HL-60 (cell line): ENCODE measurements around the gene SIX2.

Source experiments
- DNase-seq, 2 experiments: peaks; one replicate each; pipeline ENCODE4 v3.0.0-alpha.2; 2010 to 2020; ENCODE audit warnings: low read depth in 1 of 2, low spot score in 1 of 2
- H3K27ac ChIP-seq: fragments of 250-450 bp; sonication (Bioruptor Pico); replicated peaks from 2 replicates; pipeline ENCODE4 v1.5.1; 2020; ENCODE audit warnings: mild to moderate bottlenecking, moderate library complexity
- H3K27me3 ChIP-seq: fragments of 250-450 bp; sonication (Bioruptor Pico); 2 replicates; pipeline ENCODE4 v1.5.1; 2021; ENCODE audit warnings: mild to moderate bottlenecking, moderate library complexity; ENCODE audit not compliant: insufficient read depth, poor library complexity, severe bottlenecking
- H3K4me3 ChIP-seq: replicated peaks from 2 replicates; pipeline ENCODE4 v1.5.1; 2011; ENCODE audit warnings: mild to moderate bottlenecking, control low read depth, low read length; ENCODE audit not compliant: insufficient read depth
- GABPA ChIP-seq: IDR thresholded peaks from 2 replicates; pipeline ENCODE4 v1.6.1; 2012; ENCODE audit warnings: low read depth
- POLR2AphosphoS5 ChIP-seq: IDR thresholded peaks from 2 replicates; pipeline ENCODE4 v1.6.1; 2012; ENCODE audit warnings: low read depth
- SPI1 ChIP-seq: IDR thresholded peaks from 2 replicates; pipeline ENCODE4 v1.6.1; 2012; ENCODE audit warnings: low read depth, mild to moderate bottlenecking, borderline replicate concordance
- TF ChIP-seq, protein P1 (sequence below): IDR thresholded peaks from 2 replicates; pipeline ENCODE4 v1.6.1; 2012; ENCODE audit warnings: low read depth; ENCODE audit not compliant: insufficient replicate concordance
- TF ChIP-seq, protein P2 (sequence below): IDR thresholded peaks from one replicate; pipeline ENCODE4 v1.5.1; 2011; ENCODE audit warnings: low read length, control low read depth, inconsistent platforms; ENCODE audit not compliant: insufficient read depth

SIX2 gene

DNA sequence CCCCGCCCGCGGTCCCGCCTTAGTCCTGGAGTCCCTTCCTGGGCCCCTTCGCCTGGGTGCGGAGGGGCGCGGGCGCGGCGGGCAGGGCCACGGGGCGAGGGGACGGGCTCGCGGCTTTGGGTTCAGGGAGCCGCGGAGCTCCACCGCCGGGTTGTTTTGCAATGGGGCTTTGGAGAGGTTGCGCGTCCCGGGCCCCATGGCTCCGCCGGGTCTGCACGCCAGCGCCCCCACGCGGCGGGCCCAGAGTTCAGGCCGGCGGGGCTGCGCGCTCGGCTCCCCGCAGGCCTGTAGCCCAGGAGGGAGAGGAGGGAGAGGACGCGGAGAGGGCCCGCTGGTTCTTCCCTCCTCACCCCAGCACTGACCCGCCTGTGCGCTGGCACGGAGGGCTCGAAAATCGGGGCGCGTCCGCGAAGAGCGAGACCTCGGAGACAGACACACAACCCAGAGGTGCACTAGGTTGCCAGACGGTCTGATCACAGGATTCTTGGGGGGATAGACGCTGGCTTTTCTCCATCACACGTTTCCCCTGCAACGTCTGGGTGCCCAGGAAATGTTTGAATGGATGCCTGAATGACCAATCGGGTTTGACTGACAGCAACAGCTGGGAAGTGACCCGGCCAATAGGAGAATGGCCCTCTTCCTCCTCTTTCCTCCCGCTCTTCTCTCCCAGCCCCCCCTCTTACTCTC lies 4.9 kb upstream of the SIX2 start:
- peaks cover 54% of the 10 kb centered on the region for H3K27me3 ChIP-seq
- no peak overlapping the region for H3K4me3 ChIP-seq
- peak in 1 of 2 experiments; percentile 23 for DNase-seq
- no peak overlapping the region for H3K27ac ChIP-seq
- TF ChIP-seq POLR2AphosphoS5 (no peak), SPI1 (no peak), GABPA (no peak)
- TF ChIP-seq, protein P1, sequence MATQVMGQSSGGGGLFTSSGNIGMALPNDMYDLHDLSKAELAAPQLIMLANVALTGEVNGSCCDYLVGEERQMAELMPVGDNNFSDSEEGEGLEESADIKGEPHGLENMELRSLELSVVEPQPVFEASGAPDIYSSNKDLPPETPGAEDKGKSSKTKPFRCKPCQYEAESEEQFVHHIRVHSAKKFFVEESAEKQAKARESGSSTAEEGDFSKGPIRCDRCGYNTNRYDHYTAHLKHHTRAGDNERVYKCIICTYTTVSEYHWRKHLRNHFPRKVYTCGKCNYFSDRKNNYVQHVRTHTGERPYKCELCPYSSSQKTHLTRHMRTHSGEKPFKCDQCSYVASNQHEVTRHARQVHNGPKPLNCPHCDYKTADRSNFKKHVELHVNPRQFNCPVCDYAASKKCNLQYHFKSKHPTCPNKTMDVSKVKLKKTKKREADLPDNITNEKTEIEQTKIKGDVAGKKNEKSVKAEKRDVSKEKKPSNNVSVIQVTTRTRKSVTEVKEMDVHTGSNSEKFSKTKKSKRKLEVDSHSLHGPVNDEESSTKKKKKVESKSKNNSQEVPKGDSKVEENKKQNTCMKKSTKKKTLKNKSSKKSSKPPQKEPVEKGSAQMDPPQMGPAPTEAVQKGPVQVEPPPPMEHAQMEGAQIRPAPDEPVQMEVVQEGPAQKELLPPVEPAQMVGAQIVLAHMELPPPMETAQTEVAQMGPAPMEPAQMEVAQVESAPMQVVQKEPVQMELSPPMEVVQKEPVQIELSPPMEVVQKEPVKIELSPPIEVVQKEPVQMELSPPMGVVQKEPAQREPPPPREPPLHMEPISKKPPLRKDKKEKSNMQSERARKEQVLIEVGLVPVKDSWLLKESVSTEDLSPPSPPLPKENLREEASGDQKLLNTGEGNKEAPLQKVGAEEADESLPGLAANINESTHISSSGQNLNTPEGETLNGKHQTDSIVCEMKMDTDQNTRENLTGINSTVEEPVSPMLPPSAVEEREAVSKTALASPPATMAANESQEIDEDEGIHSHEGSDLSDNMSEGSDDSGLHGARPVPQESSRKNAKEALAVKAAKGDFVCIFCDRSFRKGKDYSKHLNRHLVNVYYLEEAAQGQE, result no peak
- TF ChIP-seq, protein P2, sequence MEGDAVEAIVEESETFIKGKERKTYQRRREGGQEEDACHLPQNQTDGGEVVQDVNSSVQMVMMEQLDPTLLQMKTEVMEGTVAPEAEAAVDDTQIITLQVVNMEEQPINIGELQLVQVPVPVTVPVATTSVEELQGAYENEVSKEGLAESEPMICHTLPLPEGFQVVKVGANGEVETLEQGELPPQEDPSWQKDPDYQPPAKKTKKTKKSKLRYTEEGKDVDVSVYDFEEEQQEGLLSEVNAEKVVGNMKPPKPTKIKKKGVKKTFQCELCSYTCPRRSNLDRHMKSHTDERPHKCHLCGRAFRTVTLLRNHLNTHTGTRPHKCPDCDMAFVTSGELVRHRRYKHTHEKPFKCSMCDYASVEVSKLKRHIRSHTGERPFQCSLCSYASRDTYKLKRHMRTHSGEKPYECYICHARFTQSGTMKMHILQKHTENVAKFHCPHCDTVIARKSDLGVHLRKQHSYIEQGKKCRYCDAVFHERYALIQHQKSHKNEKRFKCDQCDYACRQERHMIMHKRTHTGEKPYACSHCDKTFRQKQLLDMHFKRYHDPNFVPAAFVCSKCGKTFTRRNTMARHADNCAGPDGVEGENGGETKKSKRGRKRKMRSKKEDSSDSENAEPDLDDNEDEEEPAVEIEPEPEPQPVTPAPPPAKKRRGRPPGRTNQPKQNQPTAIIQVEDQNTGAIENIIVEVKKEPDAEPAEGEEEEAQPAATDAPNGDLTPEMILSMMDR, result no peak

DNA sequence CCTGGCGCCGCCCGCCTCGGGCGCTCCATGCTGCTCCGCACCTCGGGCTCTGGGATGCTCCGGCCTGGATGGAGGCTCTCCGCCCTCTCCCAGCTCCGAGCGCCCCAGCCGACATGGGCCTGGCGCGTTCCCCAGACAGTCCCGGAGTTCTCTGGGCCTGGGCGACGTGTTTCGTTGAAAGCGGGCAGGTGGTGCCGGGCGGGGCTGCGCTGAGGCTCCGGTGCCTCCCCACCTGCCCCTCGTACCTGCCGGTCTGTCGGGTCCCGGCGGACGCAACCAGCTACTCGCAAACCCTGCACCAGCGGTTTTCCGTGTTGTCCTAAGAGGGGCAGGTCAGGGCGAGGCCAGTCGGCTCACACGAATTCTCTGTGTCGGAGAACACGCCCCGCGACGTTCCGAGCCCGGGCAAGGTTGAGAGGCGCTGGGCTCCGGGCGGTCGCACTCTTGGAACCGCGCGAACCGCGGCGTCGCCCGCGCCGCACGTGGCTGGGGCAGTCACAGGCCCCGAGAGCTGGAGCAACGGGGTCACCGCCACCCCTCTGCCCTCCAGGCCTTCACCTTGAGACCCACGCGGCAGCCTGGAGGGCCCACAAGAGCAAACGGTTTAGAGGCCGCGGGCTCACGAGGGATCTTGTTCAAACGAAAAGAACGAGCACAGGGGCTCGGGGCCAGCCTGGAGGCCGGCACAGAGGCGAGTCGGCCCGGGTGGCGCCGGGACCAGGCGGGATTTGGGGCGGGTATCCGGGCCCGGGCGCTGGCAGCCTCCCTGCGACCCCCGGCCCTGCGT lies 4.2 kb upstream of the SIX2 start:
- Histone ChIP-seq H3K27me3 (peaks cover 59% of the 10 kb centered on the region), H3K27ac (no peak overlapping the region), H3K4me3 (no peak overlapping the region)
- no peak for DNase-seq
- TF ChIP-seq, protein P2, result no peak
- TF ChIP-seq, protein P1, result no peak
- no peak for TF ChIP-seq GABPA
- no peak for TF ChIP-seq SPI1
- TF ChIP-seq POLR2AphosphoS5, result no peak

DNA sequence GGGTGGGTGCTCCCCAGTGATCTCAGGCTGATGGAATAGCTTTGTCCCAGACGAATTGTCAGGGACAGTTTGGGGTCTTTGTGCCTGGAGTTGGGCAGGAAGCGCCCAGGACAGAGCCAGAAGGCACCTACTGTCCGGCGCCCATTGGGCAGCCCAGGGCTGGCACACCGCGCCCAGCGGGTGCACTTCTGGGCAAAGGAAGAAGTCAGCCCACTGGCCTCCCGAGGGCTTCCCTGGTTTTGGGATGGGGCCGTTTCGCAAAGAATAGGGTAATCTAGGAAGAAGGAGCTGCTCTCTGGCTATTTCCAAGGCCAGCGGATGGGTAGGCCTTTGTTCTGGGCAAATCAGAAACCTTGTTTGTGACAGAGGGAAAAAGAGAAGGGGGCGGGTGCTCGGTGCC lies 3.5 kb upstream of the SIX2 start:
- H3K27me3 ChIP-seq, result peaks cover 66% of the 10 kb centered on the region
- H3K4me3 ChIP-seq, result no peak overlapping the region
- TF ChIP-seq SPI1, result no peak
- no peak for TF ChIP-seq POLR2AphosphoS5
- TF ChIP-seq, protein P1, result no peak
- TF ChIP-seq, protein P2, result no peak
- no peak for TF ChIP-seq GABPA
- H3K27ac ChIP-seq, result no peak overlapping the region
- no peak for DNase-seq
